GM12878 (cell line): ENCODE results near the gene TRAPPC2. TPM values are rescaled to one million over a fixed set of nuclear protein-coding genes. Genes with fewer than 3 reads are reported as not detected.

Experiments
- ATAC-seq: fragments of 200-7000 bp; cut with Tn5 transposase; 3 replicates; pipeline ENCODE4 v1.9.1; 2020; ENCODE audit warnings: mild to moderate bottlenecking, moderate library complexity
- BruUV-seq: library from RNA; stranded (reverse); fragments of 400-500 nt; replicated peaks from 2 replicates; lab custom pipeline; 2021; lab: Mats Ljungman, UMichigan
- CTCF ChIA-PET: fragments of 300-600 bp; sonication (Branson Sonifier 250); formaldehyde crosslinking; extraction: SDS; loops from one replicate; lab custom pipeline; 2021; ENCODE audit warnings: inconsistent platforms; lab: Yijun Ruan, JAX
- POLR2A ChIA-PET: fragments of 350-600 bp; formaldehyde crosslinking; extraction: SDS; loops from one replicate; lab custom pipeline; 2021; ENCODE audit warnings: inconsistent platforms; lab: Charles Lee
- RAD21 ChIA-PET: fragments of 300-600 bp; sonication (Branson Sonifier 250); formaldehyde crosslinking; loops from one replicate; lab custom pipeline; 2023; ENCODE audit warnings: antibody characterized with exemption; ENCODE audit not compliant: unreplicated experiment; lab: Charles Lee
- SMC1A ChIA-PET: fragments of 300-600 bp; sonication (Branson Sonifier 250); formaldehyde crosslinking; loops from one replicate; lab custom pipeline; 2023; ENCODE audit not compliant: unreplicated experiment, uncharacterized antibody; lab: Charles Lee
- DNase-seq: peaks from one replicate; pipeline ENCODE4 v3.0.0-alpha.2; 2011; ENCODE audit warnings: low read depth, low spot score
- FAIRE-seq: peaks from 3 replicates; lab custom pipeline; 2011; peaks lifted over from hg19 to GRCh38; lab: Jason Lieb, UNC
- H2AFZ ChIP-seq: 2 replicates; pipeline ENCODE4 v1.6.0; 2011; ENCODE audit warnings: low read depth, low read length, control low read depth; ENCODE audit not compliant: control insufficient read depth
- H3K27ac ChIP-seq: 2 replicates; pipeline ENCODE4 v1.5.1; 2011; ENCODE audit warnings: control low read depth; ENCODE audit not compliant: control insufficient read depth, insufficient read depth
- H3K27me3 ChIP-seq, 2 experiments: replicated peaks in 1 of 2; 2 replicates each; pipeline versions ENCODE4 v1.6.0 to v1.6.1; 2011; ENCODE audit warnings: low read length in 1 of 2; ENCODE audit not compliant: control insufficient read depth in 2 of 2, insufficient read depth in 2 of 2
- H3K36me3 ChIP-seq, 2 experiments: 2 replicates each; pipeline ENCODE4 v1.5.1; 2011; ENCODE audit warnings: low read length in 1 of 2; ENCODE audit not compliant: control insufficient read depth in 2 of 2, insufficient read depth in 2 of 2
- H3K4me1 ChIP-seq: 2 replicates; pipeline ENCODE4 v1.6.1; 2011; ENCODE audit warnings: mild to moderate bottlenecking, low read length, moderate library complexity, mixed read lengths; ENCODE audit not compliant: control insufficient read depth, insufficient read depth
- H3K4me2 ChIP-seq: 2 replicates; pipeline ENCODE4 v1.6.0; 2011; ENCODE audit warnings: control low read depth; ENCODE audit not compliant: control insufficient read depth, insufficient read depth
- H3K4me3 ChIP-seq: fragments of 200-600 bp; sonication (generic); 2 replicates; pipeline ENCODE4 v1.5.1; 2016
- H3K79me2 ChIP-seq: 2 replicates; pipeline ENCODE4 v1.6.0; 2011; ENCODE audit warnings: low read length; ENCODE audit not compliant: control insufficient read depth, insufficient read depth
- H3K9ac ChIP-seq: 2 replicates; pipeline ENCODE4 v1.8.0; 2011; ENCODE audit warnings: low read length, control low read depth, mixed read lengths; ENCODE audit not compliant: control insufficient read depth, insufficient read depth
- H3K9me3 ChIP-seq: replicated peaks from 3 replicates; pipeline ENCODE4 v1.5.1; 2011; ENCODE audit warnings: mild to moderate bottlenecking, low read length; ENCODE audit not compliant: control insufficient read depth, insufficient read depth
- H4K20me1 ChIP-seq: 2 replicates; pipeline ENCODE4 v1.6.0; 2011; ENCODE audit not compliant: control insufficient read depth, insufficient read depth
- BRCA1 ChIP-seq: IDR thresholded peaks from 2 replicates; pipeline ENCODE4 v1.6.1; 2011; ENCODE audit warnings: low read depth, low read length, improper control_type of control experiment
- CBX3 ChIP-seq: fragments of 200-600 bp; sonication (generic); IDR thresholded peaks from 2 replicates; pipeline ENCODE4 v1.6.1; 2016; ENCODE audit warnings: low read depth, borderline replicate concordance
- CHD2 ChIP-seq: IDR thresholded peaks from 2 replicates; pipeline ENCODE4 v1.6.1; 2011; ENCODE audit warnings: low read depth, low read length, improper control_type of control experiment, borderline replicate concordance
- EED ChIP-seq: sonication (generic); IDR thresholded peaks from 2 replicates; pipeline ENCODE4 v1.6.1; 2016; ENCODE audit warnings: antibody characterized with exemption, low read depth
- EP300 ChIP-seq, 2 experiments: fragments of 150-350 bp in 1 of 2; IDR thresholded peaks; 2 replicates each; pipeline ENCODE4 v1.6.1; 2011 to 2012; ENCODE audit warnings: low read depth in 2 of 2, low read length in 2 of 2, borderline replicate concordance in 1 of 2, improper control_type of control experiment in 1 of 2, inconsistent platforms in 1 of 2; ENCODE audit not compliant: control insufficient read depth in 1 of 2
- HDAC6 ChIP-seq: fragments of 200-600 bp; sonication (generic); IDR thresholded peaks from one replicate; pipeline ENCODE4 v1.8.0; 2017; ENCODE audit warnings: antibody characterized with exemption; ENCODE audit not compliant: unreplicated experiment
- JUNB ChIP-seq: IDR thresholded peaks from 2 replicates; pipeline ENCODE4 v1.6.1; 2016; ENCODE audit warnings: antibody characterized with exemption, mild to moderate bottlenecking
- MTA3 ChIP-seq: IDR thresholded peaks from 2 replicates; pipeline ENCODE4 v1.6.1; 2012; ENCODE audit warnings: low read length, inconsistent platforms, borderline replicate concordance
- MXI1 ChIP-seq: fragments of 150-350 bp; IDR thresholded peaks from 2 replicates; pipeline ENCODE4 v1.6.1; 2011; ENCODE audit warnings: low read depth, mild to moderate bottlenecking, inconsistent platforms, low read length, improper control_type of control experiment
- NR2C2 ChIP-seq: IDR thresholded peaks from 2 replicates; pipeline ENCODE4 v1.6.1; 2011; ENCODE audit warnings: borderline replicate concordance, low read depth; ENCODE audit not compliant: control insufficient read depth, insufficient read length
- NRF1 ChIP-seq: conservative IDR thresholded peaks from 2 replicates; pipeline ENCODE4 v1.6.1; 2011; ENCODE audit warnings: mild to moderate bottlenecking, low read depth, low read length, improper control_type of control experiment
- PAX8 ChIP-seq: fragments of 450-650 bp; IDR thresholded peaks from 2 replicates; pipeline ENCODE4 v1.6.1; 2017; ENCODE audit warnings: mild to moderate bottlenecking, moderate library complexity
- RAD21 ChIP-seq: IDR thresholded peaks from 2 replicates; pipeline ENCODE4 v1.6.1; 2011; ENCODE audit warnings: mild to moderate bottlenecking, low read depth, low read length, moderate library complexity; ENCODE audit not compliant: insufficient read depth
- SMAD5 ChIP-seq: IDR thresholded peaks from 2 replicates; pipeline ENCODE4 v1.6.1; 2016; ENCODE audit warnings: antibody characterized with exemption, low read depth
- SPI1 ChIP-seq: IDR thresholded peaks from 2 replicates; pipeline ENCODE4 v1.6.1; 2011; ENCODE audit warnings: low read depth, mild to moderate bottlenecking, low read length, moderate library complexity, borderline replicate concordance; ENCODE audit not compliant: insufficient read depth
- YY1 ChIP-seq: IDR thresholded peaks from 2 replicates; pipeline ENCODE4 v1.6.1; 2011; ENCODE audit warnings: low read depth, mild to moderate bottlenecking, low read length
- ZNF207 ChIP-seq: fragments of 450-650 bp; IDR thresholded peaks from 2 replicates; pipeline ENCODE4 v1.6.1; 2014; ENCODE audit warnings: antibody characterized with exemption, mild to moderate bottlenecking, borderline replicate concordance
- ZNF217 ChIP-seq: fragments of 450-650 bp; IDR thresholded peaks from 2 replicates; pipeline ENCODE4 v1.6.1; 2017; ENCODE audit warnings: antibody characterized with exemption, mild to moderate bottlenecking
- ZNF274 ChIP-seq: IDR thresholded peaks from one replicate; pipeline ENCODE4 v1.8.0; 2011; ENCODE audit not compliant: insufficient read length, insufficient read depth
- WGBS: methylation state at CpG from one replicate; pipeline ENCODE4 v1.1.6; 2016; ENCODE audit warnings: low lambda C conversion rate; ENCODE audit not compliant: insufficient replicate concordance, insufficient coverage; ENCODE audit errors: missing lambda C conversion rate; 5-methylcytosine and 5-hydroxymethylcytosine counted together
- in situ Hi-C: fragments of 300-500 bp; cut with MboI; formaldehyde crosslinking; loops from 9 replicates; pipeline ENCODE4 v1.14.3; 2018; ENCODE audit warnings: mixed read lengths
- intact Hi-C: fragments of 100-400 bp; cut with micrococcal nuclease; formaldehyde crosslinking; loops from one replicate; pipeline ENCODE4 v1.14.2; 2022; ENCODE audit not compliant: unreplicated experiment
- polyA plus RNA-seq, 11 experiments: library from polyadenylated mRNA; depleted of rRNA in 4 of 11; unstranded in 6 of 11; stranded (reverse) in 5 of 11; fragments of >200 nt; fragmentation: Nextera tagmentation in 4 of 11; fragmentation: Illumina TruSeq in 1 of 11; extraction: Ambion mirVana in 4 of 11; extraction: Trizol in 1 of 11; gene quantifications; 1 replicate in 1 of 11; 2 replicates in 10 of 11; pipeline versions ENCODE4 v1.2.1 to v1.2.3, GENCODE V29; 2011 to 2016; ENCODE audit warnings: inconsistent platforms in 2 of 11, missing spikeins in 2 of 11, low read depth in 1 of 11
- total RNA-seq, 4 experiments: library from RNA; depleted of rRNA in 3 of 4; stranded (reverse); fragments of >200 nt in 3 of 4; fragmentation: Illumina TruSeq in 1 of 4; extraction: Trizol in 1 of 4; gene quantifications; 2 replicates each; pipeline versions ENCODE4 v1.2.1 to v1.2.3, GENCODE V29; 2013 to 2021
- TF ChIP-seq, protein P1 (sequence below): fragments of 450-650 bp; conservative IDR thresholded peaks from 2 replicates; pipeline ENCODE4 v1.6.1; 2017; ENCODE audit warnings: mild to moderate bottlenecking, moderate library complexity
- TF ChIP-seq, protein P2 (sequence below): fragments of 450-650 bp; IDR thresholded peaks from 2 replicates; pipeline ENCODE4 v1.6.1; 2017; ENCODE audit warnings: mild to moderate bottlenecking

The TRAPPC2 gene
- total and polyA plus RNA-seq, 10 of the 15 experiments (the other 5 are each of a cell fraction or from before 2014, with no cell fraction given) = 12.4 to 28.4 (median 21.3) TPM

GRCh38 chrX:13699183-13699826 lies 35.1 kb downstream of the TRAPPC2 start:
- WGBS = 11% methylated on average over 7 of the region's 7 CpGs
- Histone ChIP-seq H3K4me3 (peak overlapping the region; percentile 37; the same call in 1 of the 2 replicates), H3K27me3 (no peaks in the 10 kb centered on the region), H3K9me3 (no peaks in the 10 kb centered on the region), H2AFZ (no peak overlapping the region), H3K36me3 (peaks cover 1 to 3% of the 10 kb centered on the region in 2 experiments; a peak in 3 of 4 replicates), H3K79me2 (peaks cover 98% of the 10 kb centered on the region), H3K27ac (peak overlapping the region; percentile 69), H4K20me1 (peaks cover 9% of the 10 kb centered on the region), H3K9ac (no peak overlapping the region), H3K4me1 (peaks cover 38% of the 10 kb centered on the region), H3K4me2 (peak overlapping the region; percentile 77)
- intact Hi-C loops (loop anchor here (10.0 kb wide), 1 partner anchor 745 kb away; no protein-coding TSS in a partner anchor), in situ Hi-C loops (no loop called here)
- no peak for DNase-seq
- no peak for FAIRE-seq
- CTCF ChIA-PET = interaction anchor here (0.7 to 10.2 kb wide), 11 partner anchors 9 to 333 kb away, joined by 3 to 89 read pairs (median 6); partner anchors contain the start of genes OFD1, RAB9A and TRAPPC2
- peak; percentile 53 for ATAC-seq
- SMC1A ChIA-PET = interaction anchor here (0.7 to 13.8 kb wide), 16 partner anchors 10 to 977 kb away, joined by 3 to 198 read pairs (median 8); partner anchors contain the start of genes OFD1, RAB9A and TRAPPC2
- POLR2A ChIA-PET = interaction anchor here (0.9 to 10.2 kb wide), 8 partner anchors 12 to 332 kb away, joined by 3 to 130 read pairs (median 20); partner anchors contain the start of genes OFD1, RAB9A and TRAPPC2
- BruUV-seq = TSS peak; percentile 95
- RAD21 ChIA-PET = interaction anchor here (0.9 to 11.4 kb wide), 11 partner anchors 12 to 63 kb away, joined by 3 to 201 read pairs (median 11); partner anchors contain the start of genes OFD1, RAB9A and TRAPPC2
- TF ChIP-seq, protein P1, sequence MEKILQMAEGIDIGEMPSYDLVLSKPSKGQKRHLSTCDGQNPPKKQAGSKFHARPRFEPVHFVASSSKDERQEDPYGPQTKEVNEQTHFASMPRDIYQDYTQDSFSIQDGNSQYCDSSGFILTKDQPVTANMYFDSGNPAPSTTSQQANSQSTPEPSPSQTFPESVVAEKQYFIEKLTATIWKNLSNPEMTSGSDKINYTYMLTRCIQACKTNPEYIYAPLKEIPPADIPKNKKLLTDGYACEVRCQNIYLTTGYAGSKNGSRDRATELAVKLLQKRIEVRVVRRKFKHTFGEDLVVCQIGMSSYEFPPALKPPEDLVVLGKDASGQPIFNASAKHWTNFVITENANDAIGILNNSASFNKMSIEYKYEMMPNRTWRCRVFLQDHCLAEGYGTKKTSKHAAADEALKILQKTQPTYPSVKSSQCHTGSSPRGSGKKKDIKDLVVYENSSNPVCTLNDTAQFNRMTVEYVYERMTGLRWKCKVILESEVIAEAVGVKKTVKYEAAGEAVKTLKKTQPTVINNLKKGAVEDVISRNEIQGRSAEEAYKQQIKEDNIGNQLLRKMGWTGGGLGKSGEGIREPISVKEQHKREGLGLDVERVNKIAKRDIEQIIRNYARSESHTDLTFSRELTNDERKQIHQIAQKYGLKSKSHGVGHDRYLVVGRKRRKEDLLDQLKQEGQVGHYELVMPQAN = no peak
- no peak for TF ChIP-seq PAX8
- no peak for TF ChIP-seq RAD21
- TF ChIP-seq SMAD5 = no peak
- TF ChIP-seq NRF1 = no peak
- no peak for TF ChIP-seq ZNF217
- TF ChIP-seq MTA3 = no peak
- TF ChIP-seq CBX3 = no peak
- TF ChIP-seq CHD2 = no peak
- TF ChIP-seq YY1 = no peak
- TF ChIP-seq NR2C2 = no peak
- peak; percentile 21; the same call in 1 of the 2 replicates for TF ChIP-seq JUNB
- no peak for TF ChIP-seq HDAC6
- no peak for TF ChIP-seq MXI1
- TF ChIP-seq EP300 (IDR thresholded peaks at IDR 0.05; ENCODE audit: borderline replicate concordance in 1 of 2, control insufficient read depth in 1 of 2, low read depth in 2 of 2, low read length in 2 of 2) = no peak
- TF ChIP-seq ZNF274 = no peak
- TF ChIP-seq EED = no peak
- TF ChIP-seq SPI1 = no peak
- TF ChIP-seq BRCA1 = no peak
- TF ChIP-seq ZNF207 = no peak
- TF ChIP-seq, protein P2, sequence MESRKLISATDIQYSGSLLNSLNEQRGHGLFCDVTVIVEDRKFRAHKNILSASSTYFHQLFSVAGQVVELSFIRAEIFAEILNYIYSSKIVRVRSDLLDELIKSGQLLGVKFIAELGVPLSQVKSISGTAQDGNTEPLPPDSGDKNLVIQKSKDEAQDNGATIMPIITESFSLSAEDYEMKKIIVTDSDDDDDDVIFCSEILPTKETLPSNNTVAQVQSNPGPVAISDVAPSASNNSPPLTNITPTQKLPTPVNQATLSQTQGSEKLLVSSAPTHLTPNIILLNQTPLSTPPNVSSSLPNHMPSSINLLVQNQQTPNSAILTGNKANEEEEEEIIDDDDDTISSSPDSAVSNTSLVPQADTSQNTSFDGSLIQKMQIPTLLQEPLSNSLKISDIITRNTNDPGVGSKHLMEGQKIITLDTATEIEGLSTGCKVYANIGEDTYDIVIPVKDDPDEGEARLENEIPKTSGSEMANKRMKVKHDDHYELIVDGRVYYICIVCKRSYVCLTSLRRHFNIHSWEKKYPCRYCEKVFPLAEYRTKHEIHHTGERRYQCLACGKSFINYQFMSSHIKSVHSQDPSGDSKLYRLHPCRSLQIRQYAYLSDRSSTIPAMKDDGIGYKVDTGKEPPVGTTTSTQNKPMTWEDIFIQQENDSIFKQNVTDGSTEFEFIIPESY = no peak
